Endothelial cell of umbilical vein (primary cell): ENCODE measurements around the gene VASN. TPM values are rescaled to one million over a fixed set of nuclear protein-coding genes. Genes with fewer than 3 reads are reported as not detected.

Experiments
- BruUV-seq: library from RNA; stranded (reverse); fragments of 400-500 nt; replicated peaks from 2 replicates; lab custom pipeline; 2021; lab: Mats Ljungman, UMichigan
- CTCF ChIA-PET: fragments of 300-600, 350-600 bp; sonication (Branson Sonifier 250); formaldehyde crosslinking; loops from one replicate; lab custom pipeline; 2021; ENCODE audit warnings: antibody characterized with exemption, inconsistent platforms; lab: Charles Lee
- POLR2A ChIA-PET: fragments of 300-600, 350-600 bp; sonication (Branson Sonifier 250); formaldehyde crosslinking; loops from one replicate; lab custom pipeline; 2021; ENCODE audit warnings: antibody characterized with exemption, inconsistent platforms; lab: Charles Lee
- DNase-seq: peaks from one replicate; pipeline ENCODE4 v3.0.0-alpha.2; 2011; ENCODE audit warnings: low read depth, low spot score
- FAIRE-seq: peaks from 2 replicates; lab custom pipeline; 2011; peaks lifted over from hg19 to GRCh38; lab: Jason Lieb, UNC
- H2AFZ ChIP-seq: 2 replicates; pipeline ENCODE4 v1.6.0; 2012; ENCODE audit warnings: low read depth, low read length, control low read depth, inconsistent platforms
- H3K27ac ChIP-seq: 2 replicates; pipeline ENCODE4 v1.5.1; 2011; ENCODE audit warnings: low read depth, mild to moderate bottlenecking, control low read depth, low read length, moderate library complexity; ENCODE audit not compliant: insufficient read depth
- H3K27me3 ChIP-seq, 2 experiments: 2 replicates each; pipeline versions ENCODE4 v1.6.0 to v1.6.1; 2011; ENCODE audit warnings: low read length in 2 of 2, mixed read lengths in 1 of 2; ENCODE audit not compliant: control insufficient read depth in 2 of 2, insufficient read depth in 2 of 2
- H3K36me3 ChIP-seq, 2 experiments: 2 replicates in 1 of 2; 3 replicates in 1 of 2; pipeline ENCODE4 v1.5.1; 2011; ENCODE audit warnings: low read length in 2 of 2, mild to moderate bottlenecking in 1 of 2, moderate library complexity in 1 of 2; ENCODE audit not compliant: control insufficient read depth in 2 of 2, insufficient read depth in 2 of 2; ENCODE audit errors: extremely low read depth in 1 of 2
- H3K4me1 ChIP-seq: 3 replicates; pipeline ENCODE4 v1.5.1; 2011; ENCODE audit warnings: mild to moderate bottlenecking, low read length; ENCODE audit not compliant: control insufficient read depth, insufficient read depth; ENCODE audit errors: extremely low read depth
- H3K4me2 ChIP-seq: 2 replicates; pipeline ENCODE4 v1.6.1; 2011; ENCODE audit warnings: low read length, control low read depth, mixed read lengths; ENCODE audit not compliant: insufficient read depth
- H3K4me3 ChIP-seq, 3 experiments: fragments of 200-600 bp in 1 of 3; sonication (generic), shearing (Covaris generic) in 1 of 3; replicated peaks in 1 of 3; 2 replicates each; pipeline ENCODE4 v1.5.1; 2011 to 2016; ENCODE audit warnings: control low read depth in 3 of 3, low read length in 3 of 3, mild to moderate bottlenecking in 2 of 3, inconsistent platforms in 1 of 3, low read depth in 1 of 3, moderate library complexity in 1 of 3; ENCODE audit not compliant: insufficient read depth in 1 of 3
- H3K79me2 ChIP-seq: 2 replicates; pipeline ENCODE4 v1.6.0; 2012; ENCODE audit warnings: low read length, inconsistent platforms; ENCODE audit not compliant: control insufficient read depth, insufficient read depth
- H3K9ac ChIP-seq: replicated peaks from 2 replicates; pipeline ENCODE3; 2011; ENCODE audit warnings: low read length, control low read depth; ENCODE audit not compliant: insufficient read depth; ENCODE audit errors: extremely low read depth
- H3K9me1 ChIP-seq: replicated peaks from 3 replicates; pipeline ENCODE4 v1.6.0; 2011; ENCODE audit warnings: mild to moderate bottlenecking, low read length; ENCODE audit not compliant: control insufficient read depth, insufficient read depth; ENCODE audit errors: extremely low read depth
- H3K9me3 ChIP-seq: replicated peaks from 2 replicates; pipeline ENCODE4 v1.5.1; 2012; ENCODE audit warnings: low read length, inconsistent platforms; ENCODE audit not compliant: control insufficient read depth, insufficient read depth
- H4K20me1 ChIP-seq: replicated peaks from 2 replicates; pipeline ENCODE3; 2011; ENCODE audit warnings: mild to moderate bottlenecking, low read length; ENCODE audit not compliant: control insufficient read depth, insufficient read depth; ENCODE audit errors: extremely low read depth
- CTCF ChIP-seq, 2 donors: IDR thresholded peaks; 1 replicate in 1 of 2; 2 replicates in 1 of 2; pipeline ENCODE4 v1.5.1; 2011; ENCODE audit warnings: low read length in 2 of 2, mild to moderate bottlenecking in 2 of 2, moderate library complexity in 2 of 2, control low read depth in 1 of 2, inconsistent platforms in 1 of 2, low read depth in 1 of 2; ENCODE audit not compliant: insufficient read depth in 1 of 2; ENCODE audit errors: extremely low read depth in 1 of 2
- JUN ChIP-seq: IDR thresholded peaks from 2 replicates; pipeline ENCODE4 v1.6.1; 2011; ENCODE audit warnings: borderline replicate concordance, low read depth; ENCODE audit not compliant: insufficient read length, insufficient read depth
- MAX ChIP-seq: IDR thresholded peaks from 2 replicates; pipeline ENCODE4 v1.6.1; 2011; ENCODE audit not compliant: insufficient read depth, insufficient read length
- POLR2AphosphoS5 ChIP-seq: IDR thresholded peaks from 2 replicates; pipeline ENCODE4 v1.6.1; 2012; ENCODE audit warnings: low read depth, mild to moderate bottlenecking, control low read depth, low read length, moderate library complexity; ENCODE audit not compliant: insufficient read depth
- dilution Hi-C: fragments of 300-500 bp; cut with MboI; formaldehyde crosslinking; loops from one replicate; pipeline ENCODE4 v1.15.0; 2019; ENCODE audit warnings: low sequenced_read_pairs; ENCODE audit not compliant: extremely low pct_ligation_motif_present
- intact Hi-C: fragments of 100-400 bp; cut with micrococcal nuclease; formaldehyde crosslinking; loops from one replicate; pipeline ENCODE4 v1.10.0; 2022
- polyA plus RNA-seq, 4 experiments: library from polyadenylated mRNA; depleted of rRNA in 3 of 4; stranded (reverse) in 3 of 4; unstranded in 1 of 4; fragments of >200 nt; gene quantifications; 2 replicates each; pipeline versions ENCODE4 v1.2.1 to v1.2.3, GENCODE V29; 2011 to 2012; ENCODE audit warnings: missing spikeins in 1 of 4
- total RNA-seq: library from RNA; stranded (reverse); gene quantifications from 2 replicates; pipeline ENCODE4 v1.2.3, GENCODE V29; 2021

VASN gene
- total and polyA plus RNA-seq, 2 donors (not counting 3 experiments of a cell fraction or from before 2014, with no cell fraction given): 0.41 to 0.42 TPM

- POLR2A ChIA-PET: no interaction called here
Measured at GRCh38 chr16:4403133-4403949, 31.7 kb downstream of the VASN start.

More at GRCh38 chr16:4403133-4403949, 31.7 kb downstream of the VASN start:
- no peak for FAIRE-seq
- no peaks in the 10 kb centered on the region for H4K20me1 ChIP-seq
- TF ChIP-seq MAX: no peak
- no peak for TF ChIP-seq JUN
- TF ChIP-seq POLR2AphosphoS5: no peak
- TF ChIP-seq CTCF (IDR thresholded peaks at IDR 0.05; ENCODE audit: extremely low read depth in 1 of 2, insufficient read depth in 1 of 2, low read depth in 1 of 2, low read length in 2 of 2): no peak
- BruUV-seq: no TSS peak
- intact Hi-C loops (loop anchor here (2.0 to 5.0 kb wide), 2 partner anchors 115 to 131 kb away; partner anchors contain the start of gene TFAP4), dilution Hi-C loops (no loop called here)
- H3K4me2 ChIP-seq: no peak overlapping the region
- no peak overlapping the region for H3K4me3 ChIP-seq
- peaks cover 9% of the 10 kb centered on the region for H3K4me1 ChIP-seq
- no peak overlapping the region for H3K9ac ChIP-seq
- H3K27me3 ChIP-seq: no peaks in the 10 kb centered on the region
- no peaks in the 10 kb centered on the region for H3K79me2 ChIP-seq
- H2AFZ ChIP-seq: no peak overlapping the region
- H3K9me1 ChIP-seq: no peaks in the 10 kb centered on the region
- CTCF ChIA-PET: interaction anchor here (0.6 to 5.4 kb wide), 45 partner anchors 8 to 464 kb away, joined by 3 to 102 read pairs (median 5); partner anchors contain the start of genes CORO7, PAM16, TFAP4 and VASN
- H3K36me3 ChIP-seq: peaks cover 6 to 25% of the 10 kb centered on the region in 2 experiments
- H3K9me3 ChIP-seq: no peaks in the 10 kb centered on the region
- H3K27ac ChIP-seq: no peak overlapping the region
- no peak for DNase-seq
